Neural crest cell (in vitro differentiated cells): ENCODE measurements around the gene RXRB. TPM values are rescaled to one million over a fixed set of nuclear protein-coding genes. Genes with fewer than 3 reads are reported as not detected.
A peak's percentile ranks its signal among the peaks of the same experiment; 100 is the strongest.

Source experiments
- DNase-seq: peaks from one replicate; pipeline ENCODE4 v3.0.0; 2021; ENCODE audit warnings: low read depth, mixed read lengths, low spot score
- H3K27ac Mint-ChIP-seq: one replicate; pipeline ENCODE4 v1.8.0; 2021; ENCODE audit warnings: mild to moderate bottlenecking, mixed read lengths; ENCODE audit not compliant: unreplicated experiment
- H3K27me3 Mint-ChIP-seq: 2 replicates; pipeline ENCODE4 v1.8.0; 2021; ENCODE audit warnings: low read depth, mild to moderate bottlenecking, mixed read lengths
- H3K36me3 Mint-ChIP-seq: 2 replicates; pipeline ENCODE4 v1.8.0; 2021; ENCODE audit warnings: low read depth, mild to moderate bottlenecking, mixed read lengths
- H3K4me1 Mint-ChIP-seq: 2 replicates; pipeline ENCODE4 v1.8.0; 2021; ENCODE audit warnings: mixed read lengths
- H3K4me3 Mint-ChIP-seq: one replicate; pipeline ENCODE4 v1.8.0; 2021; ENCODE audit warnings: mild to moderate bottlenecking, mixed read lengths
- H3K9me3 Mint-ChIP-seq: 2 replicates; pipeline ENCODE4 v1.8.0; 2021; ENCODE audit warnings: mixed read lengths
- CTCF ChIP-seq: fragments of 200-600 bp; sonication (generic); conservative IDR thresholded peaks from 2 replicates; pipeline ENCODE4 v1.5.0; 2021; ENCODE audit warnings: antibody characterized with exemption, mild to moderate bottlenecking
- total RNA-seq: library from RNA; stranded (reverse); gene quantifications from 2 replicates; pipeline ENCODE4 v1.2.1, GENCODE V29; 2021

RXRB gene
- total RNA-seq, 1 donor from 2014 or later = 33.1 TPM

GRCh38 chr6:33192671-33193602, 7.5 kb downstream of the RXRB start:
- Mint-ChIP-seq H3K27me3 (peaks cover 43% of the 10 kb centered on the region), H3K27ac (no peak overlapping the region), H3K36me3 (peaks cover 15% of the 10 kb centered on the region), H3K9me3 (no peaks in the 10 kb centered on the region), H3K4me1 (peaks cover 62% of the 10 kb centered on the region), H3K4me3 (peak overlapping the region; percentile 84)
- DNase-seq = peak; percentile 37
- no peak for TF ChIP-seq CTCF

- Mint-ChIP-seq H3K9me3 (no peaks in the 10 kb centered on the region), H3K27me3 (peaks cover 48% of the 10 kb centered on the region), H3K4me3 (peak within 1 kb of the TSS; percentile 84), H3K4me1 (peaks cover 55% of the 10 kb centered on the region), H3K36me3 (peaks cover 15% of the 10 kb centered on the region), H3K27ac (no peak within 1 kb of the TSS)
- peak; percentile 36 for DNase-seq
- no peak for TF ChIP-seq CTCF
These were observed 8.3 kb downstream of the RXRB start, which contains the start of gene COL11A2 for GRCh38 chr6:33192105-33192646. COL11A2 (minus strand) TSS chr6:33192467; CDS start chr6:33192240, 227 bp downstream.

GRCh38 chr6:33191383-33192104, 8.9 kb downstream of the RXRB start:
- Mint-ChIP-seq H3K9me3 (no peaks in the 10 kb centered on the region), H3K4me3 (peak overlapping the region; percentile 72), H3K36me3 (peaks cover 15% of the 10 kb centered on the region), H3K4me1 (peaks cover 50% of the 10 kb centered on the region), H3K27ac (no peak overlapping the region), H3K27me3 (peaks cover 52% of the 10 kb centered on the region)
- DNase-seq = no peak
- no peak for TF ChIP-seq CTCF

GRCh38 chr6:33190504-33191107, 9.9 kb downstream of the RXRB start:
- Mint-ChIP-seq H3K9me3 (no peaks in the 10 kb centered on the region), H3K27me3 (peaks cover 53% of the 10 kb centered on the region), H3K36me3 (peaks cover 11% of the 10 kb centered on the region), H3K27ac (no peak overlapping the region), H3K4me3 (peak overlapping the region; percentile 31), H3K4me1 (peaks cover 40% of the 10 kb centered on the region)
- no peak for DNase-seq
- TF ChIP-seq CTCF = no peak
